HCEC 1CT (cell line): Measurements from ENCODE around the gene INHBC.
A peak's percentile ranks its signal among the peaks of the same experiment; 100 is the strongest.
"Not testable (repeated sequence)": the region's sequence is repeated elsewhere in the genome, so short reads cannot be mapped to it uniquely, and the experiment has no call there.

Source experiments
- DNase-seq: peaks from one replicate; pipeline ENCODE4 v3.0.0-alpha.2; 2017

Gene INHBC

DNA sequence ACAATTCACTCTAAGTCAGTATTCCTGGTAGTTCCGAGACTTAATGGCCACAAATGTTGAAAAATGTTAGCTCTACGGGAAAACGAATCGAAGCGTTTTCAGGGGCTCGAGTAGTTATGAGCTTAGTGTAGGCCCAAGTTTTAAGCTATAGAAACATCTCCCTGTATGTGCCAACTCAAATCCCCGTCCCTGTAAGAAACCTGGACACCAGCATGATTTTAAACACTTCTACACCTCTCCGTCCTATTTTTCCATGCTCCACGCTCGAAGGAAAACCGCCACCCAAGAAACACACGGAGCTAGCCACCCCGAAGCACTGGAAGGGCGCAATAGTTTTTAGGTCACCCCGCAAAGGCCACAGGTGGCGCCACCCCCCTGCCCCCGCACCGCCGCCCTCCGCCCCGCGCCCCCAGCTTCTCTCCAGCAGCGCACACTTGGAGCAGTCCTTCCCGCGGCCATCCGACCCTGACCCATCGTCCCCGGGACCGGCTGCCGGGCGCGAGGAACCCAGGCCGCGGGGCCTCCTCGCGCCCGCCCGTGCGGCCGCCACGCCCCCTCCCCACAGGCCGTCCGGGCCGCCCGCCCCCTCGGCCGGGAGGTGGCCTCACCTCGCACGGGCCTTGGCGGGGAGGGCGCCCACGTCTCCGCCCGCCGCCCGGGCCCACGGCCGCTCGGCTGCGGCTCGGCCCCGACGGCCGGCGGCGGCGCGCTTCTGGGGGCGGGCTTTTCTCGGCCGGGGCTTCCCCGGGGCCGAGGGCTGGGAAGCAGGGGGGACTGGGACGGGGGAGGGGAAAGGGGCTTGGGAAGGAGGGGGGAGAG, 4.3 kb upstream of the INHBC start:
- peak; percentile 22 for DNase-seq

DNA sequence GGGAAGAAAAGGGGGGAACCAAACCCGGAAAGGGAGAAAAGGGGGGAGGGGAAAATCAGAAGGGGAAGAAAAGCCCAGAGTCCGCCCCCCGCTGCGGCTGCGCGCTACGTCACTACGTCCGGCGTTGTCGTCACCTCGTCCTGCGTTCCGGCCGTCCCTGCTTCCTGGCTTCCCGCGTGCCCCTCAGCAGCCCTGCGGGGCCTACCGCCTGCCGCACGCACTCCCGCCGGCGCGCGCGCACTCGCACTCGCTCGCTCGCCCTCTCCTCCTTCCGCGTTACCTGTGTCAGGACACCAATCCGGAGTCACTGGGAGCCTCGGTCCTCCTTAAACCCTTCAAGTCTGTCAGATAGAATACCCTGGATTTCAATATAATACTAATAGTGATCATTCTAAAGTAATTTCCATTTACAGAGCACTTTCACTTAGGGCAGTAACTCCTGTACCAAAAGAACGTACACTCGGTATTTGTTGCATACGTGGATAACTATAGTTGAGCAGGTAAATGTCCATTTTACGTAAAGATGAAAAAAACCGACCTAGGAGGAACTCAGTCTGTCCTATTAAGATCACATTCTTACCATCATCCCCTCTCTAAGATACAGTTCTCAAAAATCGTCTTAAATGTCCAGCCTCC, 3.5 kb upstream of the INHBC start, which contains the start of gene R3HDM2:
TSS of gene R3HDM2 (minus strand) at position 113 of the 636 bp plus-strand sequence. CDS start 120,615 bp downstream, outside the sequence.
- DNase-seq, result peak; percentile 96

DNA sequence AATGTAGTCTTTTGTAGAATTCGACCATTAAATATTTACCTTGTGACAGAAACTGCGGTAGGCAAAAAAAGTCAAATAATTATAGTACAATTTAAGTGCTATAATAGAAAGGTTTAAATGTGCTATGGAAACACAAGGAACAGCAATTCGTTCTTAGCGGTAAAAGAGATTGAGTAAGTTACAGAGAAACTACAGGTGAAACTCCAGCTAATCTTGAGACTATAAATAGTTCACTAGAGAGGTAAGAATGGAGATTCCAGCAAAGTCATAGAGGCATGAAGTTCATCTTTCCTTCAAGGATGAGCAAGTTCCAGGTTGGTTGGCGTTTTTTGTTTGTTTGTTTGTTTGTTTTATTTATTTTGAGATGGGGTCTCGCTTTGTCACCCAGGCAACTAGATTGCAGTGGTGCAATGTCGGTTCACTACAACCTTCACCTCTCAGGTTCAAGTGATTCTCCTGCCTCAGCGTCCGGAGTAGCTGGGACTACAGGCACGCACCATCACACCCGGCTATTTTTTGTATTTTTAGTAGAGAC, 2.9 kb upstream of the INHBC start:
- DNase-seq, result no peak

DNA sequence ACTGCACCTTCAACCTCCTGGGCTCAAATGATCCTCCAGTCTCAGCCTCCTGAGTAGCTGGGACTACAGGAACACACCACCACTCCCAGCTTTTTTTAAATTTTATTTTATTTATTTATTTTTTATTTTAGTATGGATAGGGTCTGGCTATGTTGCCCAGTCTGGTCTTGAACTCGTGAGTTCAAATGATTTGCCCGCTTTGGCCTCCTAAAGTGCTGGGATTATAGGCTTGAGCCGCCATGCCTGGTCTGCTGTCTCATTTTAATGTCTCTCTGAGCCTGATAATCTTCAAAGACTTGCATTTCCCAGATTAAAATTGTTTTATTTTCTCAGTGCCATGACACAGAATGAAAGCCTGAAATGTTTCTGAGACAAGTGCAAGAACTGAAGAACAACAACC, 1.2 kb upstream of the INHBC start:
- DNase-seq, result no peak

DNA sequence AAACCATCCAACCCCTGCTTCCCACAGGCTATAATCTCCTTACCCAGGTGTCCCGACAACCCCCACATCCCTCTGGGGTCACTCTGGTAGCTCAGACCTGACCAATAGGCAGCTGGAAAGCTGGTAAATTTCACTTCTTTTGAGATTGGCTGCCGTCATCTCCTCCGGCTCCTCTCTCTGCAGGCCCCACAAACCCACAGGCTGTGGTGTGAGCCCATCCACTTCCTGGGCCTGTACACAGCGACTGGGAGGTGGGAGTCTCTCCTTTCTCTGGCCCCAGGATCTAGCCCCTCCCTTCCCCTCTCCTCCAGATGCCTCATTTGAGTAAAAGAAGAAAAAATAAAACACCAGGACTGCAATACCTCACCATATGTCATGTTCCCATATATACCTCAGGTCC, 709 bp downstream of the INHBC start:
- DNase-seq, result no peak

DNA sequence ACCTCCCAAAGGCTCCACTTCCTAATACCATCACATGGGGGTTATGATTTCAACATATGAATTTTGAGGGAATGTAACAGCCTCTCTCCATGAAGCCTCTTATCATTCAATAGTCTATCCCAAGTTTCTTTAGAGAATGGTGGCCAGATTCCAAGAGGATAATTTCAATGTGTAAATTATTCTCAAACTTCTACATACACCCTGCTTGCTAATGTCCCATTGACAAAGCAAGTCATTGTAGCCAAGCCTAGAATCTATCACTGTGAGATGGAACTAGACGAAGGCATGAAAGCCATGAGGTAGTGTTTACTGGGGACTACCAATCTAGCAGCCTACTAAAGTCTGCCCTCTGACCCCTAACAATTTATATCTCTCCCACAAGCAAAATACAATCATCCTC, 3.8 kb downstream of the INHBC start:
- no peak for DNase-seq

DNA sequence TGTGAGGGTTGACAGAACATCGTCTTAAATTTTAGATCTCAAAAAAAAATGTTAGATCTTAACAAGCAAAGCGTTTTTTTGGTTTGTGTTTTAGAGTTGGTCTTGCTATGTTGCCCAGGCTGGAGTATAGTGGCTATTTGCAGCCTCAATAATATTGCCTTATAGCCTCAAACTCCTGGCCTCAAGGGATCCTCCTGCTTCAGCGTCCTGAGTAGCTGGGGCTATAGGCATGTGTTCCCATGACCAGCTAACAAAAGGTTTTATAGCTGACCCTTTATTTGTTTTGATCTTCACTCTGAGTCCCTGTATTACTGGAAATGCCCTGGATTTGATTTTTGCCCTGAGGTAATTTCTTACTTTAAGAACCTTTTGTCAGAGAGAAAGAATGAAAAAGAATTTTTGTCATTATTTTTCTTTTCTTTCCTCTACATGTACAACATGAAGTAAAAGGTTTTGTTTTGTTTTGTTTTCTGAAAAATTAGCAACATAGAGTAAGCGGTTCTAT, 5.2 kb downstream of the INHBC start:
- no peak for DNase-seq

DNA sequence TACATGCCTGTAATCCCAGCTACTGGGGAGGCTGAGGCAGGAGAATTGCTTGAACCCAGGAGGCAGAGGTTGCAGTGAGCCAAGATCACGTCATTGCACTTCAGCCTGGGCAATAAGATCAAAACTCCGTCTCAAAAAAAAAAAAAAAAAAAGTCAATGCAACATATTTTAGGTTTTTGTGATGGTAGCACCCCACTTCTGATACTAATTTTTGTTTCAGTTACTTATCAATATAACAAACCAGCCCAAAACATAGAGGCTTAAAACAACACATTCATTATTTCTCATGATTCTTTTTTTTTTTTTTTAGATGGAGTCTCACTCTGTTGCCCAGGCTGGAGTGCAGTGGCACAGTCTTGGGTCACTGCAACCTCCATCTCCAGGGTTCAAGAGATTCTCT, 6.8 kb downstream of the INHBC start:
- DNase-seq, result not testable (repeated sequence)

GRCh38 chr12:57441846-57442427, 7.4 kb downstream of the INHBC start:
- no peak for DNase-seq

- not testable (repeated sequence) for DNase-seq
Measured at GRCh38 chr12:57444337-57444736, 9.8 kb downstream of the INHBC start.

GRCh38 chr12:57444744-57445143, 10.2 kb downstream of the INHBC start:
- DNase-seq, result no peak

DNA sequence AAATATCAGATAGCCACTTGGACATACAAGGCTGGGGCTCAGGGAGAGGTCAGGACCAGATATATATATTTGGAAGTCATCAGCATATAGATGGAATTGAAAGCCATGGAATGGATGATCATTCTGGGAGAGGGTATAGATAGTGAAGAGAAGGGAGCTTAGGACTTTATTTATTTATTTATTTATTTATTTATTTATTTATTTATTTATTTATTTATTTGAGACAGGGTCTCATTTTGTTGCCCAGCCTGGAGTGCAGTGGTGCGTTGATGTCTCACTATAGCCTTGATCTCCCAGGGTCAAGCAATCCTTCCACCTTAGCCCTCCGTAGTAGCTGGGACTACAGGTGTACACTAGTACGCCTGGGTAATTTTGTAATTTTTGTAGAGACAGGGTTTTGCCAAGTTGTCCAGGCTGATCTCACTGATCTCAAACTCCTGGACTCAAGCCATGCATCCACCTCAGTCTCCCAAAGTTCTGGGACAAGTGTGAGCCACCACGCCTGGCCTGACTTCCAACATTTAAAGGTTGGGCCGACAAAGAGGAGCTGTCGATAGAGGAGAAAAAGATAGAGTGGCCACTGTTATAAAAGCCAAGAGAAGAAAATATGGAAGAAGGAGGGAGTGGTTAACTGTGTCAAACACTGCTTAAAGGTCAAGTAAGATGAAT, 11.8 kb downstream of the INHBC start:
- no peak for DNase-seq

DNA sequence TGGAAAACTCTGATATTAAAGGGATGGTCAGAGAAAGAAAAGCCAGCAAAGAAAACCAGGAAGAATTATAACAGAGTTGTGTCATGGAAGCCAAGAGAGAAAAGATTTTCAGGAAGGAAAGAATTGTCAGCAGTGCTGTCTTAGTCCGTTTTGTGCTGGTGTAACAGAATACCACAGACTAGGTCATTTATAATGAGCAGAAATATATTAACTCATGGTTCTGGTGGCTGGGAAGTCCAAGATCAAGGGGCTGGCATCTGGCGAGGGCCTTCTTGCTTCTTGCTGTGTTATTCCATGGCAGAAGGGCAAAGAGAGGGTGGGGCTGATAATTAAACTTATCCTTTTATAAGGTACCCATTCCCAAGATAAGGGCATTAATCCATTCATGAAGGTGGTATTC, 14.1 kb downstream of the INHBC start:
- no peak for DNase-seq

- no peak for DNase-seq
Measured at GRCh38 chr12:57449375-57449774, 14.8 kb downstream of the INHBC start.

- DNase-seq, result no peak
Measured at GRCh38 chr12:57450057-57450456, 15.5 kb downstream of the INHBC start.

DNA sequence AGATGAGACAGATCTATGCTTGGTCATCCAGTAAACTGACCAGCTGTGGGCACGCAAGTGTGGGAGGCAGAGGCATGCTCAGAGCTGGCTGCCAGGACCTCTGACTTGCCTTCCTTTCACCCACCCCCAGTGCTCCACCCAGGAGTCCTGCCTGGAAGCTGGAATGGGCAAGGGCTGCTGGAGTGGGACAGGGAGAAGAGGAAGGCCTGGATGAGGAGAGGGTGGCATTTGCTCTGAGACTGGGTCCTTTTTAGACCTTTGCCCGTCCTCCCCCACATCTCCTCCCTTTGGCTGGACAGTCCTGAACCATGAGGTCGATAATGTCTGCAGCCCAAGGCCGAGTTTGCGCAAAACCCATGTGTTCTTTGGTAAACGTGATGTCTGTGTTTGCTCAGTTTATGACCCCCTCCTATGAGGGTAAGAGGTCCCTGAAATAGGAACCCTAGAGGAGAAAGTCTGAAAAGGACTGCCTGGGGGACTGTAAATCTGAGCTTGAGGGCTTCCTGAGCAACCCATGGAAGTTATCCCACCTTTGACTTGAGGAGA, 16.7 kb downstream of the INHBC start:
- DNase-seq, result no peak

DNA sequence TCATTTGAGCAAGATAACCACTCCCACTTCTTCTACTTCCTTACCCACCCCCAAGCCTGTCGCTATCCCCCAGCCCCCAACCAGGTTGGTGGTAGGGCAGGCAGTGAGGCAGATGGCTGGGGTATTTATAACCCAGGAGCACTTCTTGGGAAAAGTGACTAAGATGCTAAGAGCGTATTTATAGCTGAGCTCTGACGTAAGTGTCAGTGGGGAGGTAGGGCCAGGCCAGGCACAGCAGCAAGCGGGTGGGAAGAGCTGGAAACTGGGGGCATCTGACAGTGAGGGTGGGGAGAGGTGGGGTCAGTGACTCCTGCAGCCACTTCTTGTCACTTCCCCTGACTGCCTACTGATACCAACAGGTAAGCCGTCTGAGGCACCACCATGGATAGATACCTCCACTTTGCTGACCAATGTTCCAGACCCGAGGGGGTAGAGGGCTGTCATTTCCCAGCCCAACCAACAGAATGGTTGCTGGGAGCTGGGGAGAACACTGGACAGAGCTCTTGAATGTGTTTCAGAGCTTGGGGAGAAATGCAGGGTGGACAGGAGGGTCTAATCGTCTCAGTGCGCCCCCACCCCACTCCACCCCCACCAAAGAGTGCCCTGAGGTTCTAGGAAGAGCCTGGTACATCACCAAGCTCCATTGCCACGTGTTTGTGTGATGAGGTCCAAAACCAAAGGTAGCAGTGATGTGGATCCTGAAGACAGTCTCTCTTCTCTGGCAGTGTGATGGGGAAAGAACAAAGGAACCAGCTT, 17.8 kb downstream of the INHBC start:
- DNase-seq, result peak; percentile 87

- peak; percentile 73 for DNase-seq
Measured at GRCh38 chr12:57452937-57453509, 18.4 kb downstream of the INHBC start.

- no peak for DNase-seq
Measured at GRCh38 chr12:57454213-57454565, 19.6 kb downstream of the INHBC start.

DNA sequence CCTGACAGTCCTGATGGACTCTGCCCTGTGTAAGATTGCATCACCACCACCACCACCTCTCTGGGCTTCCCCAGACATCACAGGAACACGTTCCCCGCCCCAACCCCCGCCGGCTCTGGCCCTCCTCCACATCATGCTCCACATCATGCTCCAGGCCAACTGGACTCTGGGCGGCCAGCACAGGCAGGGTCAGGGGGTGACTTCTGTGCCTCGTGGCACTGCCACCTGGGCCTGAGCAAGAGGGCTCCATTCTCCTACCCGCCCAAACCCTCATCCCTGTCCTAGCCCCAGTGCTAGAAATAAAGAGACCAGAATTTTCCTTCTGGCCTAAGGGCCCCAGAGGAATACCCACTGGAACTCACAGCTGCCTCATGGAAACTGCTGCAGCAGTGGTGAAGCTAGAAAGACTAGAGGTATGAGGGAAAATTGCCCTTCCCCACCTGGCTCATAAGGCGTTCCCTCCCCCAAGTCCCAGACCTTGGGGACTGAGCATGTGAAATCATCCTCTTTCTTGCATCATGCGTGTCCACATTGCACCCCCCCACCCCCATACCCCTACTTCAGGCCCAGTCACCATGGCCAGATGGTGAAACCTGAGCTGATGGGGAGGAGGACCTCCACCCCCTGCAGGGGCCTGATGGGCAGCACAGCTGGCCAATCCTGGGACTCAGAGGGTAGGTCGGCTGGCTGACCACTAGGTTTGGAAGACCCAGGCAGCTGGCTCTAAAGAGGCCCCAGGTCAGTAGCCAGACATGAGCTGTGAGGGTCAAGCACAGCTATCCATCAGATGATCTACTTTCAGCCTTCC, 20.2 kb downstream of the INHBC start, which contains the start of gene INHBE:
TSS of gene INHBE (plus strand) at position 742 of the 808 bp plus-strand sequence. CDS start 230 bp downstream, outside the sequence.
- peak; percentile 69 for DNase-seq
